Choroid plexus epithelial cell (primary cell): ENCODE data around the gene ARHGDIA.
"Not testable (repeated sequence)": the region's sequence is repeated elsewhere in the genome, so short reads cannot be mapped to it uniquely, and the experiment has no call there.

ENCODE experiments used
- DNase-seq: peaks from one replicate; pipeline ENCODE4 v3.0.0-alpha.2; 2010; ENCODE audit warnings: low read depth
- H3K4me3 ChIP-seq: 2 replicates; pipeline ENCODE4 v1.5.1; 2011; ENCODE audit warnings: low read depth, mild to moderate bottlenecking, control low read depth, low read length, moderate library complexity
- TF ChIP-seq, protein P1 (sequence below): conservative IDR thresholded peaks from 2 replicates; pipeline ENCODE4 v1.5.1; 2011; ENCODE audit warnings: low read depth, mild to moderate bottlenecking, control low read depth, inconsistent platforms, low read length, moderate library complexity

The ARHGDIA gene

DNA sequence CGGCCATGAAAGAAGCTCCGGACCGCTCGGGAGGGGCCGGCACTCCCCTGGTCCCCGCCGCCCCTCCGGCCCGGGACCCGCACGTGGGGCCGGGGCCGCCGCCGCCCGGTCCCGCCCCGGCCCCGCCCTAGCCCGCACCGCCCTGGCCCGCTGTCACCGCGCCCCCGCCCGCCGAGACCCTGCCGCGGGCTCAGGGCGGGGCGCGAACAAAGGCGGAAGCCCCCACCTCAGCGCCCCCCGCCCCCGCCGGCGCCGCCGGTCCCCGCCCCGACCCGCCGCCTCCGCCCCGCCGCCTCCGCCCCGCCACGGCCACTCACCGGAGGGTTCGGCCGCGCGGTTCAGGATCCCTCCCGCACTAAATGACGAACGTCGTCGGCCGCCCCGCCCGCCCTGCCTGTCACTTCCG, at the start of gene ARHGDIA:
Gene ARHGDIA (minus strand): TSS at position 357 of the 406 bp plus-strand sequence. CDS start 1,407 bp downstream, outside the sequence.
- DNase-seq: peak; percentile 10
- TF ChIP-seq, protein P1, sequence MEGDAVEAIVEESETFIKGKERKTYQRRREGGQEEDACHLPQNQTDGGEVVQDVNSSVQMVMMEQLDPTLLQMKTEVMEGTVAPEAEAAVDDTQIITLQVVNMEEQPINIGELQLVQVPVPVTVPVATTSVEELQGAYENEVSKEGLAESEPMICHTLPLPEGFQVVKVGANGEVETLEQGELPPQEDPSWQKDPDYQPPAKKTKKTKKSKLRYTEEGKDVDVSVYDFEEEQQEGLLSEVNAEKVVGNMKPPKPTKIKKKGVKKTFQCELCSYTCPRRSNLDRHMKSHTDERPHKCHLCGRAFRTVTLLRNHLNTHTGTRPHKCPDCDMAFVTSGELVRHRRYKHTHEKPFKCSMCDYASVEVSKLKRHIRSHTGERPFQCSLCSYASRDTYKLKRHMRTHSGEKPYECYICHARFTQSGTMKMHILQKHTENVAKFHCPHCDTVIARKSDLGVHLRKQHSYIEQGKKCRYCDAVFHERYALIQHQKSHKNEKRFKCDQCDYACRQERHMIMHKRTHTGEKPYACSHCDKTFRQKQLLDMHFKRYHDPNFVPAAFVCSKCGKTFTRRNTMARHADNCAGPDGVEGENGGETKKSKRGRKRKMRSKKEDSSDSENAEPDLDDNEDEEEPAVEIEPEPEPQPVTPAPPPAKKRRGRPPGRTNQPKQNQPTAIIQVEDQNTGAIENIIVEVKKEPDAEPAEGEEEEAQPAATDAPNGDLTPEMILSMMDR: no peak

DNA sequence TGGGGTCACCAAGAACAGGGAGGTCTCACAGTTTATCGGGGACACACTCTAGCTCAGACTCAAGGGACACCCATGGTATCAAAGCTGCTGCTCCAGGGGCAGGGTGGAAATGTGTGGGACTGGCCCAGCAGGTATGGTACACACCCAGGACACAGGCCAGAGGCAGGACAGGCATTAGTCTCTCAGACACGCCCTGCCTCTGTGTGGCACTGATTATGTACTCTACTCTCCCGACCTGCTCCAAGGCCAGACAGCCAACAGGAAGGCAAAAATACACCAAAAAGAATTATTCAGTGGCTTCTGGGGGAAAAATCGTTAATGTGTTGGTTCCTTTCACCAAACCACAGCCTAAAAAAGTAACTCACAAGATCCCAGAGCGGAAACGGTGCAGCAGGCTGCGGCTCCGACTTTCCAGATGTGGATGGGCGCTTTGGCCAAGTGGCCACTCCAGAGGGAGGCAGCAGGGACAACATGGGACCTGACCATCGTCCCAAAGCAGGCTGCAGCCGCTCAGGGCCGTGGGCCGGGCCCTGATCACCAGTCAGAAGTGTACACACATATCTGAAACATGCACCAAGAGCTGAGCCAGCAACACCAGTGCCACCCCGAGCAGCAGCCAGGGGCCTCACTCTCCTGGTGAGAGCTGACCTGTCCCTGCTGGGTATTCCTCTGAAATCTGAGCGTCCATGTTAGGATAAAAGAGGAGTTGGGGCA, 47.9 kb upstream of the ARHGDIA start:
- no peak for DNase-seq
- TF ChIP-seq, protein P1: no peak
- H3K4me3 ChIP-seq: no peak overlapping the region

More for the DNA sequence above, at the start of gene ARHGDIA:
- H3K4me3 ChIP-seq: peak within 1 kb of the TSS; percentile 82

DNA sequence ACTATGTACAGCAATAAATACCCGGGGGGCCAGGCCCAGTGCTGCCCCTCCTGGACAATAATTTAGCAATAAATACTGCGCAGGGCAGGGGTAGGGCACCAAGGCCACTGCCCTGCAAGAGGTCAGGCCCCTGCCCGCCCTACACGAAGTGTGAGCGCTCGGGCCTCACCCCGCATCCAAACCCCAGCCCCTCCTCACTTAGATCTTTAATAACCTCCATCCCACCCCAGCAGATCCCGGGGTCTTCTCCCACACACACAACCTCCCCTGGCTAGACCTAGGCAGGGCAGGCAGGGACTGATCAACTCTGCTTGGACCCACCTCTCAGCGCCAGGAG, 47.2 kb upstream of the ARHGDIA start:
- DNase-seq: not testable (repeated sequence)
- peak overlapping the region; percentile 8 for H3K4me3 ChIP-seq

DNA sequence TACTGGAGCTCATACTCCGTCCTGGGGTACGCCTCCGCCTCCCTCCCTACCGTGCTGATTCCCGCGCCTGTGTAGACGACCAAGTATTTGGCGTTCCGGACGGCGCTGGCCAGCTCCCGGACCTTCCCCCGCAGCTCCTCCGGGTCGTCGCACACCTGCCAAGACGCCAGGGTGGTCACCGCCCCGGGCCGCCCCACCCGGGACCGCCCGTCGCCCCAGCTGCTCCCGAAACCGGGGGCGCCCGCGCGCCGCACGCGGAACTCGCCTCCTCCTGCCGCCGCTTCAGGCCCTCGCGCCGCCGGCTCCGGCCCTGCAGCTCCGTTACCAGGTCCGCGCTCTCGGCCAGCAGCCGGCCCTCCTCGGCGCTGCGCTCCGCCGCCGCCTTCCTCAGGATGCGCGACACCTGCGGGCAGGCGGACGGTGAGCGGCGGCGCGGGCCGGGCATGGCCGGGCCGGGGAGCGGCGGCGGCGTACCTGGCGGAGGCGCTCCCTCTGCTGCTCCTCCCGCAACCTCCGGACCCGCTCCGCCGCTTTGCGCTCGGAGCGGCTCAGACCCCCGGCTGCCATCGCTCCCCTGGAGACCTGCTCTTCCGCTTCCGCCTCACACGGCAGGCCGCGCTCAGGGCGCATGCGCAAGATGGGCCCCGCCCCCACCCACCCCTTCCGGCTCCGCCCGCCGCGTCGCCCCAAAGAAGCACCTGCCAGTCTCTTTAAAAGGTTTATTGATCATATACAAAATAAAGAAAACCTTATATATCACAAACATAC, 46.6 kb upstream of the ARHGDIA start, which contains the start of gene SIRT7:
Gene SIRT7 (minus strand): TSS at position 612 of the 768 bp plus-strand sequence. CDS start 45 bp downstream, at position 567.
- TF ChIP-seq, protein P1: no peak
- DNase-seq: peak; percentile 74
- peak within 1 kb of the TSS; percentile 68 for H3K4me3 ChIP-seq

DNA sequence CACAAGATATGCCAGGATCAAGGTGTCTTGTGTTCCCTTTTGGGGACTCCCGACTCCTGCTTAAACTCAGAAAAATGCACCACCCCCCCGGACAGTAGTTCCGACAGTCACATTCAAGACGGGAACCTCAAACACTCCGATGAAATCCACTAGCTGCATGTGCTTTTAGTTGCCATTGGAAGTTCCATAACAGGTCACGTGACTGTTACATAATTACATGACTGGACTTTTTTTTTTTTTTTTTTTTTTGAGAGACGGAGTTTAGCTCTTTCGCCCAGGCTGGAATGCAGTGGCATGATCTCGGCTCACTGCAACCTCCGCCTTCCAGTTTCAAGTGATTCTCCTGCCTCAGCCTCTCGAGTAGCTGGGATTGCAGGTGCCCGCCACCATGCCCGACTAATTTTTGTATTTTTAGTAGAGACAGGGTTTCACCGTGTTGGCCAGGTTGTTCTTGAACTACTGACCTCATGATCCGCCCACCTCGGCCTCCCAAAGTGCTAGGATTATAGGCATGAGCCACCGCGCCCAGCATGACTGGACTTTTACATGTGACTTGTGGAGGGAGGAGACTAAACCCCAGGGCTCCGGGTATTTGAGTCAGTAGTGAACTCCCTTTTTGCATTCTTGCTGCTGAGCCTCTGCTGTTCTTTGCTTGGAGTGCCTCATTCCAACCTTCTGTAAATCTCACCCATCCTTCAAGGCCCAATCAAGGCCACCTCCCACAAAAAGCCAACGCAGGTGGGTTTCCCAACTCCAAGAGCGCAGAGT, 45.3 kb upstream of the ARHGDIA start:
- peak overlapping the region; percentile 68 for H3K4me3 ChIP-seq
- DNase-seq: peak; percentile 72
- TF ChIP-seq, protein P1: no peak

DNA sequence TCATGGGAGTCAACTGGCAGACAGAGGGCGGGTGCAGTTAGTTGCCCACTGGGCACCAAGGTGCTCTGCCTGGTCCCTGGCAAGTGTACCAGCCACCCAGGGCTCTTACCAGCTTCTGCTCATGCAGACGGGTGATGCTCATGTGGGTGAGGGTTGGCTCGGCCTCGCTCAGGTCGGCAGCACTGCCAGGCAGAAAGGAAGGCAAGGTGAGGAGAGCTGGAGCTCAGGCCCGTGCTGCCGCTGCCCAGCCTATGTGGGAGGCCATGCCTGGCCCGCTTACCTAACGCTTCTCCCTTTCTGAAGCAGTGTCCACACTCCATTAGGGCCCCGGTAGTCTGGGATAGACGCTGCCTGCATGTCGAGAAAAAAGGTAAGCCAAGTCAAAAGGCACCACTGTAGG, 44.2 kb upstream of the ARHGDIA start:
- TF ChIP-seq, protein P1: no peak
- no peak overlapping the region for H3K4me3 ChIP-seq
- DNase-seq: no peak
